ENCODE results near the gene PLB1.

DNA sequence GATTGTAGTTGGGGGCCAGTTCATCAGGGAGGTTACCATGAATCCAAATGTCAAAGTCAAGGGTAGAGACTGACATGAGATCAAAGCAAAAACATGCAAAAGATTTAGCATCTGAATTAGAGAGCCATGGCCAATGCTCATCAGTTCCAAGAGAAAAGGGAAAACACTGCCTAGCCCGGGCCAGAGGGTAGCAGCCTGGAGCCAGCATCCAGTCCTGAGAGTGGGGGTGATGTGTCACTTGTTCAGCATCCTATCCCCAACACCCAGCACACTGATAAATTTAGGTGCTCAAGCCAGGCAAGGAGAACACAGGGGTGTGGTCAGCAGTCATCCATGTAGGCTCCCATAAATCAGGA lies 178.8 kb downstream of the PLB1 start:
- TF ChIP-seq, protein P1, sequence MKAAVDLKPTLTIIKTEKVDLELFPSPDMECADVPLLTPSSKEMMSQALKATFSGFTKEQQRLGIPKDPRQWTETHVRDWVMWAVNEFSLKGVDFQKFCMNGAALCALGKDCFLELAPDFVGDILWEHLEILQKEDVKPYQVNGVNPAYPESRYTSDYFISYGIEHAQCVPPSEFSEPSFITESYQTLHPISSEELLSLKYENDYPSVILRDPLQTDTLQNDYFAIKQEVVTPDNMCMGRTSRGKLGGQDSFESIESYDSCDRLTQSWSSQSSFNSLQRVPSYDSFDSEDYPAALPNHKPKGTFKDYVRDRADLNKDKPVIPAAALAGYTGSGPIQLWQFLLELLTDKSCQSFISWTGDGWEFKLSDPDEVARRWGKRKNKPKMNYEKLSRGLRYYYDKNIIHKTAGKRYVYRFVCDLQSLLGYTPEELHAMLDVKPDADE (IDR thresholded peaks at IDR 0.05): no peak
- TF ChIP-seq, protein P2, sequence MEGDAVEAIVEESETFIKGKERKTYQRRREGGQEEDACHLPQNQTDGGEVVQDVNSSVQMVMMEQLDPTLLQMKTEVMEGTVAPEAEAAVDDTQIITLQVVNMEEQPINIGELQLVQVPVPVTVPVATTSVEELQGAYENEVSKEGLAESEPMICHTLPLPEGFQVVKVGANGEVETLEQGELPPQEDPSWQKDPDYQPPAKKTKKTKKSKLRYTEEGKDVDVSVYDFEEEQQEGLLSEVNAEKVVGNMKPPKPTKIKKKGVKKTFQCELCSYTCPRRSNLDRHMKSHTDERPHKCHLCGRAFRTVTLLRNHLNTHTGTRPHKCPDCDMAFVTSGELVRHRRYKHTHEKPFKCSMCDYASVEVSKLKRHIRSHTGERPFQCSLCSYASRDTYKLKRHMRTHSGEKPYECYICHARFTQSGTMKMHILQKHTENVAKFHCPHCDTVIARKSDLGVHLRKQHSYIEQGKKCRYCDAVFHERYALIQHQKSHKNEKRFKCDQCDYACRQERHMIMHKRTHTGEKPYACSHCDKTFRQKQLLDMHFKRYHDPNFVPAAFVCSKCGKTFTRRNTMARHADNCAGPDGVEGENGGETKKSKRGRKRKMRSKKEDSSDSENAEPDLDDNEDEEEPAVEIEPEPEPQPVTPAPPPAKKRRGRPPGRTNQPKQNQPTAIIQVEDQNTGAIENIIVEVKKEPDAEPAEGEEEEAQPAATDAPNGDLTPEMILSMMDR (conservative IDR thresholded peaks at IDR 0.05; ENCODE audit: low read depth in 2 of 2): no peak
- TF ChIP-seq JUNB (IDR thresholded peaks at IDR 0.05; ENCODE audit: unreplicated experiment) (no peak), EZH2 (IDR thresholded peaks at IDR 0.05; ENCODE audit: low read depth, unreplicated experiment) (no peak), CREB1 (CRISPR knock-in tag; IDR thresholded peaks at IDR 0.05; ENCODE audit: low read depth) (no peak), EZH2phosphoT487 (IDR thresholded peaks at IDR 0.05; ENCODE audit: unreplicated experiment) (no peak)
